HG02571 (cell line): ENCODE results near the gene DMAC2L.
A peak's percentile ranks its signal among the peaks of the same experiment; 100 is the strongest.

Experiments used
- ATAC-seq: cut with Tn5 transposase; IDR thresholded peaks from one replicate; pipeline ENCODE4 v1.9.1; 2021; ENCODE audit warnings: mild to moderate bottlenecking, moderate library complexity; ENCODE audit not compliant: unreplicated experiment

The DMAC2L gene

DNA sequence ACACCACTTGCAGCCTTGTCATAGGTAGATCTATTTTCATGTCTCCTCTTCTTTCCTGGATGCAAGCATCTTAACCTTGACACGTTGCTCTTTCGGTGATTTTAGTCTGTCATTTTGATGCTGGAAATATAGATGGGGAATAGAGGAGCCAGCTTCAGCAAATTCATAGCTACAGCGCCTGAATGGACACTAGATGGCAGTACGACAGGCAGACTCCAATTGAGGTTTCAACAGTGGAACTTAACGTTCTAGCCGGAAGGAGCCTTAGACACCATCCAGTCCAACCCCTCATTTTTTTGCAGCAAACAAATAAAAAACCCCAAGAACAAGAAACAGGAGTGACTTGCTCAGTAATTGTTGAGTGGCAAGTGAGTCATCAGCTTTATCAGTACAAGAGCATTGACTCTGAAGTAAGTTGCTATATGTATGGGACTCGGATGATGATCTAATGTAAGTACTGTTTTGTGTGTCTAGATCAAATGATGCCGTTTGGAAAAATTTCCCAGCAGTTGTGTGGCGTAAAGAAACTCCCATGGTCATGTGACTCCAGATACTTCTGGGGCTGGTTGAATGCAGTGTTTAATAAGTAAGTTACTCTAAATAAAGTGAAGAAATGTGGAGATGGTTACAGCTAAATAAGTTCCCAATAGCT is 9.0 kb downstream of the DMAC2L start:
- ATAC-seq: peak; percentile 88

DNA sequence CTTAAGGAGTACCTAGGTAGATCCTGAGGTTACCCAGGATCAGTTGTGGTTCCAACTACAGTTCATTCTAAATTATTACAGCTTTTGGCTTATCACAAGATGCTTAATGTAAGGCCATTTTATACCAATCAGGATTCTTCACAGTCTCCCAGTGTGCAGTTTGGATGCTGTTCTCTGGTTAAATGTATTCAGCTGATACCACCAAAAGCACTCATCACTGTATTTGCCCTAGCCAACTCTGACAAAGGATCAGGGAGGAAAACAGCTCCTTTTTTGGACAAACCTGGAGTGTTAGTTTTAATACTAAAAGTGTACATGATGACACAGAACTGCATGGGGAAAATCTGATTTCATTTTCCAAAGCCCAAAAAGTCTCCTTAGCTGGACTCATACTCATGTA is 19.5 kb downstream of the DMAC2L start:
- ATAC-seq: no peak

DNA sequence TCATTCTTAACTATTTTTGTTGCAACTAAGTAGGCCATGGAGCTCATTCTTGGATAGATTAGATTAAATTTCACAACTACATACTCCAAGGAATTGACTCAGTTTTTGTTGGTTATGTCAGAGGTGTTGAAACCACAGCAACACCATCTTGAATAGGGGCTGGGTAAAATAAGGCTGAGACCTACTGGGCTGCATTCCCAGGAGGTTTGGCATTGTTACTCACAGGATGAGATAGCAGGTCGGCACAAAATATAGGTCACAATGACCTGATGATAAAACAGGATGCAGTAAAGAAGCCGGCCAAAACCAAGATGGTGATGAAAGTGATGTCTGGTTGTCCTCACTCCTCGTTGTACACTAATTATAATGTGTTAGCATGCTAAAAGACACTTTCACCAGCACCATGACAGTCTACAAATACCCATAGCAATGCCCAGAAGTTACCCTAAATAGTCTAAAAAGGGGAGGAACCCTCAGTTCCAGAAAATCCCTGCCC is 20.9 kb downstream of the DMAC2L start:
- no peak for ATAC-seq

DNA sequence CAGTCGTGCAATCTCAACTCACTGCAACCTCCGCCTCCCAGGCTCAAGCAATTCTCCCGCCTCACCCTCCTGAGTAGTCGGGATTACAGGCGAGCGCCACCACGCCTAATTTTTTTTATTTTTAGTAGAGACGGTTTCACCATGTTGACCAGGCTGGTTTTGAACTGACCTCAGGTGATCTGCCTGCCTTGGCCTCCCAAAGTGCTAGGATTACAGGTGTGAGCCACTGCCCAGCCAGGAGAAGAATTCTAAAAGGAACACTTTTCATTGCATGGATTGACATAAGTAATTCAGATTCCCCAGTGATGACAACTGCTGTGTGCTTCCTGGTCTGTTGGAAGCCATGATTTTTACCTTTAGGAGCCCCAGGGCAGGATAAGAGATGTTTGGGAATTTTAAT is 22.1 kb downstream of the DMAC2L start:
- ATAC-seq: no peak

DNA sequence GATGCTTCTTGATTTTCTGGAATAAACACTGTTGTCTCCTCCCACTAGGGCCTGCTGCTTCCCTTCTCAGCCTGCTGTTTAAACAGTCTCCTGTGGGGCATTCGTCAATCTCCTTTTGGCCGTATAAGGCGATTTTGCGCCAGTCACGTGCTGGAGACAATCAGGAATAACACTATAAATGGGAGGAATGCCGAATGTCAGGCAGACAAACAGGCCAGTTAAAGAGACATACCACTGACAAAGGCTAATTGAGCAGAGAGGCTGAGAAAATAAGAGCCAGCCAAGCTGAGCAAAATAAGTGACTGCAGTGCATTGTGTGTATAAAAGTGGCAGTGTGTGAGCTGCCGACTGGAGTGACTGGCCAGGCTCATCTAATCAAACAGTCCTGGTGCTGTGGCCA is 23.3 kb downstream of the DMAC2L start:
- ATAC-seq: no peak

DNA sequence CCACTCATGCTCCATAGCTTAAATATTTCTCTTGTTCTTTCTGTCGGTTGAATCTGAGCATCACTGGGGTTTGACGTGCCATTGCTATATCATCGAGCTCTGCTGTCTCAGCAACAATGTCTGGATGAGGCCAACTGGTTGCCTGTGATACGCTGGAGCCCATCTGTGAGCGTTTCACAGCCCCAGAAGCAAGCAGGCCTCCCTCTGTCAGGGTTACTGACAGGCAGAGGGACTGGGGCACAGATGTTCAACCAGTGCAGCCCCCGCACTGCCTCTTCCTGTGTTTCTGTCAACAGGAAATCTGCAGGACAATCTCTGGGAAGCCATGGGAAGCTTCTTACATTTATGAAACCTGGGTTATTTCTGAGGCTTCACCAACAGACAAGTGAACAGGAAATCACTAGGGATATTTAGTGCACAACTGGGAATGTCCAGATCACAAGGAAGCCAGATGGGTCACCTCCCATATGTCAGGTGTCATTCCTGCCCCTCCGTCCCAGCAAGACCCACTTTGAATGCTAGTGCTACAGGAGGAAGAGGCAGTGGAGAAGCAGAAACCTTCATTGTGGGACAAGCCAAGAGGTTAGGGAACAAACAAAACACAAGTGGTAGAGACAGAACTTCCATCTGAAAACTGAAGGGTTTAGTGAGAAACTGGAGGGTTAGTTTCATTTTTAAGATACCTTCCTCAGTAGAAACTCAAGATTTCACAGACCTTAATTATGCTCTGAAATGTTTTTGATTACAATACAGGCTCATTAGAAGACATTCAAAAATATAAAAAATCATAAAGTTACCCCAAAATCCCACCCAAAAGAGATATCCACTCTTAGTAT is 24.1 kb downstream of the DMAC2L start:
- no peak for ATAC-seq

DNA sequence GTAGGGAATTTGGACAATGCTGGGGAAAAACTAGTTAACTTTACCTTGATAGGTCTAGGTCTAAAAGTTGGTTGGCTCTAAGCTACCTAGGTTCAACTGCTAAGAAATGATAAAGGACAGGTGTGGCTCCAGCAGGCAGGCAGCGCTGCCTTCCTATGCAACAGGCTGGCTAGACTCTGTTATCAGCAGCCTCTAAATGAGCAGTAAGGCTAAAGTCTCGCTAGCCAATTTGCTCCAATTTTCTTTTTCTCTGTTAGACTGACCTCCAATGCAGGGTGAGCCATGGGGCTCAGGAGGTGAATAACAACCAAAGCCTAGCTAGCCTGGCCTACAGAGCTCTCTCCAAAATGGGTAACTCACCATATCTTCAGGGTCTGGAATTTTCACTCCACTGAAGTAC is 26.5 kb downstream of the DMAC2L start:
- ATAC-seq: no peak

DNA sequence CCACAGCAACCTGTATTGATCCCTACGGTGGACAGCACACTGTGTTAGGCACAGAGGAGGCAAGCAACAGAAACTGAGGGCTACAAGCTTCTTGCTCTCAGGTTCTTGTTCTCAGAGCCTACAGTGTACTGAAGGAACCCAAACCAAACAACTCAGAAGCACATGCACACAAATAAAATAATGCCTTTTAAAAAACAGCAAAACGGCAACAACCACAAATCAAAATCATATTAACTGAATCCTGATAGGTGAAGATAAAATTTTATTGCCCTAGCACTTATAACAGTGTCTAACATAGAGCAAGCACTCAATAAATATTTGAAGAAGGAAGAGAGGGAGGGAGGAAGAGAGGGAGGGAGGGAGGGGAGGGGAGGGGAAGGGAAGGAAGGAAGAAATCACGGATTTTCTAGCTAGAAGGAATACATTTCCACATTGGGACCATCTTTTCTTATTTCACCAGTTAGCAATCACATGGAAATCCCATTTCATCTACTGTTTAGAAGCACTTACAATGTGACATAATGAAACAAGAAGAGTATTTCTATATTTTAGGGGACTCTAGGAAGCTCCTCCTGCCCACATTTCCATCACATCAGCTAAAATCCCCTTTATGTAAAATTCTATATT is 27.2 kb downstream of the DMAC2L start:
- ATAC-seq: no peak

DNA sequence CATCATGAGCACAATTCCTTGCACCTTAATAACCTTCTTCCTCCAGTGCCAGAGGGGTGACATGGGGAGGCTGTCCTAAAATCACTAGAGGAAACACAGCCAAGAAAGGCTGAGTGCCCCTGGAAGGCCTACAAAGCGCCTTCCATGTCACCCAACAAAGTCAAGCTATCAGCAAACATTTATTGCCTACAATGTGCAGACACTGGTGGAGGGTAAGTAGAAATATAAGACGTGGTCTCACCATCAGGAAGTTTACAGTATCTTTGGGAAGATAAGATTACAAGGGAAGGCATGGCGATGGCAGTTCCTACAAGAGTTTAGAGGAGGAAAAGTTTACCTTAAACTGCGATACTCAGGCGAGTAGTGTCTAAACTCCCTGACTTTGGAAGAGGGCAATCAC is 27.9 kb downstream of the DMAC2L start:
- no peak for ATAC-seq

DNA sequence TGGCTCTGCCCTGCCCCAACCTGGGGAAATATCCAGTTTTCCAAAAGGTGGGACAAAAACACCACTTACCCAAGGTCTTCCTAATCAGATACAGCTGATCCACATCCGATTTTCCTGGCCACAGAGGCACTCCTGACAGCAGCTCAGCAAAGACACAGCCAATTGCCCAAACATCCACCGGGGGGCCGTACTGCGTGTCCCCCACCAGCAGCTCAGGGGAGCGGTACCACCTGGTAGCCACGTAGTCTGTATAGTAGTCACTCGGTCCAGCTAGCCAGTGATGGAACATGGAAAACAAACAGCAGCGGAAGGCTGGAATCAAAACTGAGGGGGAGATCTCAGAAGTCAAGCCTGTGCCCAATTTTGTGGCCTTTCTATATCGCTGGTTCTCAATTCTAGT is 28.8 kb downstream of the DMAC2L start:
- ATAC-seq: no peak

DNA sequence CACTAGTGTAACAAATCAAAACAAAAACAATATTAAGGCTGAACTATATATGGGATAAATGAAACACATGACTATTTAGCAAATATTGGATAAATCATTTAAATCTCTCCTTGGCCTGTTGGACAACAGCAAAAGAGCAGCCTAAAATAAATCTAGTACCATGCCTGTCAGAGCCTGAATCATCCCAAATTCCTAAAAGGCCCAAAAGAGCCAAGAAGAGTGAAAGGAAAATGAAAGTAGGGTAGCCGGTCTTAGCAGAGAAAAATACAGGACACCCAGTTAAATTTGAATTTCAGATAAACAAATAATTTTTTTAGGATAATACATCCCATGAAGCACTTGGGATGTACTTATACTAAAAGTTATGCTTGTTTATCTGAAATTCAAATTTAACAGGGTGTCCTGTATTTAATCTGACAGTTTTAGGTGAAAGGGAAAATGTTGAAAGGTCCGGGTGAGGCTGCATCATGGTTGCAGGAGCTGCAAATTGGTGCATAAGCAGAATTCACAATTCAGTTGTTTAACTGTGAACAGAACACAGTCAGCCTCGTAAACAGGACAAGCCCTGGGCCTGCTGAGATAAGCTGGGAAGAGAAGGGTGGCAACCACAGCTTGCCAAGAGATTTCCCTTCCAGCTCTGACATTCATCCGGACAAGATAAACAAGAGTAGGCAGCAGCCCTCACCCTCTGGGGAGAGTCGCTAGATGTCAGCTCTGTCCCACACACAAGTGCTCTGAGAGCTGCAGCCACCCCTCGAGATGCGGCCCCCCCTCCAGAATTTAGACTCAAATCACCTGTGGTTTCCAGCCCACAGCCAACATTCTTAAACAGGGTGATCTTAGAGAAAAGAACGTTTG is 30.3 kb downstream of the DMAC2L start:
- no peak for ATAC-seq

DNA sequence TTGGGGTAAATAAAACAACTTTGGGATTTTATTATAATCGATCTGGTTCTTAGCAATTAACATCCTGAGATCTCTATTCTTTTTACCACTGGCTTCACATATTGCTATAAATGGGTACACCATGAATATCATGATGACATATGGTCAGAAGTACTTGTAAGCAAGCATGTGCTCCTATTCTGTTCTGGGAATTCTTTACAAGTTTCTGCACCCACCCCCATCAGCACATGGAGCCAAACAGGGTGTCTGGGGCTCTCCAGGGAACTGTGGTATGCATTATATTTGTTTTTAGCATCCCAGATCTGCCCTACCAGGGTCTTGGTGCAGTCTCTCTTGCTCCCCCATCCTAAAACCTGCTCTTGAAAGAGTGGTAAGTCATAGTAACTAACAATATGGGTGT is 31.3 kb downstream of the DMAC2L start:
- ATAC-seq: no peak

DNA sequence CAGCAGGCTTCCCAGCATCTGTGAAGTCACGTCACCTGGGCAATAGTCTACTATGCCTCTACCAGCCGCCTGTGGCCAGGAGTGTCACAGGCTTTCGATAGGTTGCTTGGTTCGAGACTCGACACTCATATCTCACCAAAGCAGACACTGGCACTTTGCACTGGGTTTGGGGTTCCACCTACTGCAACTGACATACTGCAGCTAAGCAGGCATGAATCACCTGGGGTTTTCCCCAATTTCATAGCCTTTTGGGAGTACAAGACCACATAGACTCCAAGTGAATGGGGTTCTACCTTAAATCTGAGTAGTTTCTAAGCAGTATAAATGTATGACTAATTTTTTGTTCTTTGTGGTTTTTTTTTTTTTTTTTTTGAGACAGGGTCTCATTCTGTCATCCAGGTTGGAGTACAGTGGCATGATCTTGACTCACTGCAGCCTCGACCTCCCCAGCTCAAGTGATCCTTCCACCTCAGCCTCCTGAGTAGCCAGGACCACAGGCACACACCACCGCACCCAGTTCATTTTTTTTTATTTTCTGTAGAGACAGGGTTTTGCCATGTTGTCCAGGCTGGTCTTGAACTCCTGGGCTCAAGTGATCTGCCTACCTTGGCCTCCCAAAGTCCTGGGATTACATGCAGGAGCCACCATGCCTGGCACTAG is 32.1 kb downstream of the DMAC2L start:
- ATAC-seq: peak; percentile 78

DNA sequence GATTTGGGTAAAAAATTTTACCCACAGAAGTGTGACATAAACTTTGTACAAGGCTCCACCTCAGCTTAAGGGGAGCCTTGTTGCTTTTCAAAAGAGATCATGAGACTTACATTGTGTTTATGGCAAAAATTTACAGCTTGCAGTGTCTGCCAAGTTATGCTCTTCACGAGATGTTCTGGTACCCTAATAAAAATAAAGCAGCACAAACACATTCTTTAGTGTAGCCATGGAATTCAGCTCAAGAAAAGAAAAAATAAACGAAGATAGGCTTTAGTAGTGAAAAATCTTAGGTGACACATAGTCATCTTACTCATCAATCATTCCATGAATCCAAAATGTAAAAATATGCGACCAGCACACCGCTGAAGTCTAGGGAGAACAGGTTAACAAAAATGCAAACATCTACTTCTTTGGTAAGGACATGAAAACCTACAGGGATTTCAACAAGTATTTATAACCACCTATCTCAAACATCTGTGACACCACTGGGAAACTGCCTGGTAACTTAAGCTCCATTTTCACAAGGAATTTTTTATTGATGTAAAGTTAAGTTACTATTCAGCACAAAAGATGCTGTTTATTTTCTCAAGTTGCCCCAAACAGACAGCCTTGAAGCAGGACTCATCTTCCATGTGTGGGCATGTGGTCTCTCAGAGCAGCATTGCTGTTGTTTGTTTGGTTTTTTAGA is 32.9 kb downstream of the DMAC2L start:
- ATAC-seq: no peak

DNA sequence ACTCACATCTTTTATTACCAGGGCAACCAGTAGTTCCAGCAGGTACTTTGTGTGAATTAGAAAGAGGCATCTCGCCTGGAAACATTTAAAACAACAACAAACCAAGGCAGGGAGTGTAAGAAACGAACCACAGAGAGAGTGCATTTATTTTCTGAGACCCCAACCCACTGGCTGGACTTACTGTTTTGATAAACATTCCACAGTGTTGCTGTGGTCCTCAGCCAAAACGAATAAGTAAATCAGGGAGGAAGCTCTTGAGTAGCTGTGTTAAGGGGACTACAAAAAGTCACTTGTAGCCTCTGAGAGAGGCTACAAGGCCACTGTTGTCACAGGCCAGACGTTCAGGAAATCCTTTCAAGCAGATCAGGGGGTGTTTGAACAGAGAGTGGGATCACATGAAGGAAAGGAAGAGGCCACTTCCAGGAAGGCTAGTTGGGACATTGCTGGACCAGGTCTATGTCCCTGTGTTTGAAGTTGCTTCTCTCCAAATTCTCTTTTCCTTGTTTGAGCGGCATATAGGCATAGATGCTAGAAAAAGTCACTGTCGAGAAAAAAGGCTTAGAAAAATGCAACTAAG is 33.8 kb downstream of the DMAC2L start:
- no peak for ATAC-seq

DNA sequence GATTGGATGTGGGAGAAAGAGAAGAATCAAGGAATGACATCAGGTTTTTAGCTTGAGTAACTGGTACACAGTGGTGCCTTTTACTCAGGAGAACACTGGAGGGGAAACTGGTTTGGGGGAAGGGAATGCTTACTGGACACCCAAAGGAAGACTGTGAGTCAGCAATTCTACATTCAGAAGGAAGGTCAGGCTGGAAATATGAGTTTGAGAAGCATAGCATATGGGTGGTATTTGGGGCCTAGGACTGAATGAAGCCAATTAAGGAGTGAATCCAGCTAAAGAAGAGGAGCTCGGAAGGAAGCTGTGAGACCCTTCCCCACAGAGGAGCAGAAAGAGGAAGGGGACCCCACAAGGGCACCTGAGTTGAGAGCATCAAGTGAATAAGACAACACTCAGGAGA is 35.4 kb downstream of the DMAC2L start:
- no peak for ATAC-seq

DNA sequence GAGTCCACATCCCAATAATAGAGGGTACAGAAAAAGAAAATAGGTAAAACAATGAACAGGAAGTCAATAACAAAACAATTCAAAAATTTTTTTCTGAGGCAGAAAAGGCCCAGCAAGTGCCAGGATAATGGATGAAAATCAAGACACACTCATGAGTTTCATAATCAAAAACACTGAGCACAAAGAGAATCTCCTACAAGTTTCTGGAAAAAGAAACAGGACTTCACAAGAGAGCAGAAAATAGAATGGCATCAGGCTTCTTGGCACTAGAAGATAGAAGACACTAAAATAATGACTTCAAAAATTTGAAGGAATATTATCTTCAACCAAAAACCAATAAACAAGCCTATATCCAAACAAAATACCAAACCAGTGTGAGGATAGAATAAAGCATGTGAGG is 36.8 kb downstream of the DMAC2L start:
- ATAC-seq: no peak

DNA sequence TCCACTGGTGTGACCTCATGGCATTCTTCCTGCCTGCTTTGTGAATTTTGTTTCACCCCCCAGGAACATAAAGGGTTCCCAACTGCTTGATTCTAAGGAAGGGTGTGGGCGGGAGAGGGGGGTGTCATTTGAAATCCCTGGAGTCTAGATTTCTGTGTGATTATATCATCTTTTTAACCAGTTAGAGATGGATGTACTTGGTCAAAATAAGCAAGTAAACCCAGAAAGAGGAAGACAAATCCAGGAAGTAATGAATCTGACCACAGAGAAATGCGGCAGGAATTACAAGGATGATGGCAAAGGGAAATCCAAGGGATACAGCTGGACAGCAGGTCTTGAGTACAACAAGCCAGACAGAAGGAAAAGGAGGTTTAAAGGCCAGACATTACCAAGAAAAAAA is 38.9 kb downstream of the DMAC2L start:
- ATAC-seq: no peak

DNA sequence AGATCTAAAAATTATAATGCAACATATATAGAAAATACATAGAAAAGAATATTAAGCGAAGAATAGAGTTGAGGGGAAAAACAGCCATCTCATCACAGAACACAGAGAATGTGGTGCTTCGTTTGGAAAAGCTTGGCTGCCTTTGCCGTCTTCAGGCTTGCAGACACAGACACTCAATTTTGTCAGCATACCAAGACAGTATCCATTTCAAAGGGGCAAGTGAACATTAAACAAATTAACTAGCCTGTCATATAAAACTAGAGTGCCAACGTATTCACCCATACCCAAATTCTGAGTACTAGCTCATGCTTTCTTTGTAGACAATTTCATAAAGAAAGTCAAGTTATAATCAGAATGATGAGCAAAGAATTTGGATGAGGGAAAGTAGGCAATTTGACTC is 40.5 kb downstream of the DMAC2L start:
- ATAC-seq: no peak

DNA sequence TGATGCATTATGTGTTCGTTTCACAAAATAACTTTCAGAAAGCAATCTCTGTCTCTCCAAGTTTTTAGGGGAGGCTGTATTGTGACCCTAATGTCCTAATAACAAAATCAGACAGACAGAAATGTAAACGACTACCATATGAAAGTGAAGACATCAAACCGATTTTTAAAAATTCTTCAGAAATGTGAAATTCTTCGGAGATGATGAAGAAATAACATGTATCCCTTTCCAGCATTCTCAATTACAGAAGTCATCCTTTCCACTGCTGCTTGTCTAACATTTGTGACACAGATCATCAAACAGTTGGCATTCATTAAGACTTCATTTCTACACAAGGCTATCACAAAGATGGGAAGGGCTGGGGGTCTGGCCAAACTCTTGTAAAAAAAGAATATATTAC is 41.0 kb downstream of the DMAC2L start:
- no peak for ATAC-seq
